Melanocyte of skin (primary cell): ENCODE data around the gene TTBK1. TPM values are rescaled to one million over a fixed set of nuclear protein-coding genes. Genes with fewer than 3 reads are reported as not detected.

Experiments used
- small RNA-seq, 2 donors: library from RNA; depleted of rRNA; stranded (forward); fragments of <200 nt; gene quantifications; one replicate each; pipeline ENCODE3, GENCODE V24; 2012
- total RNA-seq, 2 donors: library from RNA; depleted of rRNA; stranded (reverse); fragments of >200 nt; gene quantifications; 2 replicates each; pipeline ENCODE4 v1.2.3, GENCODE V29; 2012

The TTBK1 gene
- total RNA-seq, result under 1 TPM in 1 of 2 donors, not detected in 1; under 0.01 TPM

DNA sequence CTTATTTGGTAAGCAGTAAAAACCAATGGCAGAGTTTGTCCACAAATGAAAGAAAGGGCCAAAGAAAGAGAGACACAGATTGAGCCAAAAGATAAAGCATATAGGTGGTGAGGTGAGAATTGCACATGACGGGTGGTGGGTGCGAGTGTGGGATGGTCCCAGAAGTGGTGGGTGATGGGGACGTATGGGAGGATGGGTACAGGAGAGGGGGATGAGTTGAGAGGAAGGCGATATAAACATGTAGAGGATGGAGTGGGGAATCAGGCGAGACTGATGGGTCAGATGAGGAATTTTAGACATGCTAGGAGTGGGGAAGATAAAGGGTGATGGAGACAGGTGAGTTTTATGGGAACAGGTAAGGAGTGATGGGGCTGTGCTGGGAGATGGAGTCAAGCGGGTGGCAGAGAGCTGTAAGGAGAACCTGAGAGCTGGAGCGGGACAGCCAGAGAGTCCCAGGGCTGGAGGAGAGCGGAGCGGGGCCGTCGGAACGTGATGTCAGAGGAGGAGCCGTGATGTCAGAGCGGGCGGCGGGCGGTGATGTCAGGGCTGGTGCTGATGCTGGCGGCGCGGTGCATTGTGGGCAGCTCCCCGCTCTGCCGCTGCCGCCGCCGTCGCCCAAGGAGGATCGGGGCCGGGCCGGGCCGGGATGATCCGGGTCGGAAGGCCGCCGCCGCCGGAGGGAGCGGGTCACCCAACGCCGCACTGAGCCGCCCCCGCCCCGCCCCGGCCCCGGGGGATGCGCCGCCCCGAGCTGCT lies at the start of gene TTBK1:
Gene TTBK1 (plus strand): TSS at position 574 of the 756 bp plus-strand sequence. CDS start 3,180 bp downstream, outside the sequence.

GRCh38 chr6:43228951-43229802 lies 14.1 kb upstream of the TTBK1 start, which contains the start of gene DNPH1:
TSS of gene DNPH1 (minus strand) at chr6:43229481. CDS start at chr6:43229456, 25 bp downstream.

DNA sequence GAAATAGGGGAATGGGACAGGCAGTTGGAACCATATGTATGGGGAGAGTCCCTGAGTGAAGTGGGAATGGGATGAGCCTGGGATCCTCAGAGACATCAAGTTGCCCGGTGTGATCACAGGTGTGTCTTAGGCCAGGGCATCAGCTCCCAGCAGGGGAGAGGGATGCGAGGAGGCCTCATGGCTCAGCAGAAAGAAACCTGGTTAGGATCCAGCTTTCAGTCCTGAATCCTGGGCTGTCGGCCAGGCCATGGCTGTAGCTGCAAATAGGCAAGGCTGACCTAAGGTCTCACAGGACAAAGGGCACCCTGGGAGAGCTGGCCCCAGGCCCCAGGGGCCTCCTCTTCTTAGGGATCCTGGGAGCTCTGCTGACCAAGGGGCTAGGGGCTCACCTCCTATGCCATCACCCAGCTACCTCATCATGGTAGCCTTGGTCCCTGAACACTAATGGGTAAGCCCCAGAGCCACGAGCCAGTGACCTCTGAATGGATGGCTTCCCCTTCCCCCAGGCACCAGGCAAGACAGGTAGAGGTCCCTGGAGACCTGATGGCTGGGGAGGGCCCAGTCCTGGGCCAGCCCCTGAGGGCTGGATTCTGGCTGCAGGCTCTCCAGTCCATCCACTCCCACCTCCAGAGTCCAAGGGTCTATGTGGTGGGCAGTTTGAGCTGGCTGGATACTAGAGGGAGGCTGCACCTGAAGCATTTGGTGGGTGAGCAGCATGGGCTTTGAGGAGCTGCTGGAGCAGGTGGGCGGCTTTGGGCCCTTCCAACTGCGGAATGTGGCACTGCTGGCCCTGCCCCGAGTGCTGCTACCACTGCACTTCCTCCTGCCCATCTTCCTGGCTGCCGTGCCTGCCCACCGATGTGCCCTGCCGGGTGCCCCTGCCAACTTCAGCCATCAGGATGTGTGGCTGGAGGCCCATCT lies 54.6 kb downstream of the TTBK1 start, which contains the start of gene SLC22A7:
Gene SLC22A7 (plus strand): TSS at position 617 of the 921 bp plus-strand sequence. CDS start 99 bp downstream, at position 716.

DNA sequence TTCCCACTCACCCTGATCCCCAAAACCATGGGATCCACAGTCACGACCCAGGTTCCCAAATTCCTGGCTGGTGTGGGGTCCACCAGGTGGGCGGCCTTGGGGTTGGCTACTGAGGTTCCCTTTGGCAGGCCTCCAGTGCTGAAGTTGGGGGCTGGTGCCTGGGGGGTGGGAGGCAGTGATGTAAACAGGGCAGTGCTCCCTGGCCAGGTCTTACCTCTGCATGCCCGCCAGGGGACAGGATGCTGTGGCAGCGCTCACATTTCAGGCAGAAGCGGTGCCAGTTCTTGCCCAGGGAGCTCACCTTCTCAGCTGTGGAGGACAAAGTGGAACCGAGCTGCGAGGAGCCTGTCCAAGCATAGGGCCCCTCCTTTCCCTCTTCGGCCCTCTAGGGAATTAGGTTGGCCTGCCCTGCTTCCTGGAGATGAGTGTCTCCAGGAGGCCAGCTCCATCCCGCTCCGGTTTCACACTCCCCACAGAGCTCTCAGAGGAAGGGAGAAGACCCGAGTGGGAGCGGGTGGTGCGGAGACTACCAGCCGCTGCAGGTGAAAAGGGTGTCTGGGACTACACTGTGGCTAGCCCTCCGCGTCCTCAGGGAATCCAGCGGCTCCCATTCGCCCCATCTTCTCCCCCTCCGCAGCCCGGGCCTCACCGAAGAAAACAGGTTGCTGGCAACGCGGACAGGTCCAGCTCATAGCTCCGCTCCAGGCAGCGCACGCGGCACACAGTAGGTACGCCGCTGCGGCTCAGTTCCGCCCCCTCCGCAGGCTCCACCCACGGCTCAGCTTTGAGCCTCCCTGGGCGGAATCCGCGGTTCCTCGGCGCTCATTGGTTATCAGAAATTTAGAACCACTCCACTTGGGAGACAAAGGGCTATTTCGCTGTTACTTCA lies 65.1 kb downstream of the TTBK1 start, which contains the start of gene CRIP3:
Gene CRIP3 (minus strand): TSS at position 726 of the 889 bp plus-strand sequence. CDS start 34 bp downstream, at position 692.

Small RNA genes lying within 50 kb of the gene (small RNA-seq; reads per million reads assigned to genes)
- 0 reads per million in 2 donors for gene RPL12P47

Other genes with a start within 250 kb of the TTBK1 start
- gene MEA1, start 229.5 kb upstream of the TTBK1 start, total RNA-seq, result 10 to 100 TPM; 40.6 to 63.6 TPM
- gene KLHDC3, start 229.2 kb upstream of the TTBK1 start, total RNA-seq, result 10 to 100 TPM; 84.7 to 90.9 TPM
- gene RRP36, start 221.9 kb upstream of the TTBK1 start, total RNA-seq, result 100 to 1,000 TPM in 1 of 2 donors, 10 to 100 TPM in 1; 84.0 to 123 TPM
- 10 to 100 TPM; 16.7 to 17.6 TPM for gene CUL7, start 189.6 kb upstream of the TTBK1 start, total RNA-seq
- gene MRPL2, start 184.0 kb upstream of the TTBK1 start, total RNA-seq, result 10 to 100 TPM; 19.6 to 38.6 TPM
- 10 to 100 TPM in 1 of 2 donors, 1 to 10 TPM in 1; 8.7 to 14.1 TPM for gene KLC4, start 183.8 kb upstream of the TTBK1 start, total RNA-seq
- gene PTK7, start 167.2 kb upstream of the TTBK1 start, total RNA-seq, result 10 to 100 TPM; 19.3 to 36.6 TPM
- 10 to 100 TPM; 15.8 to 22.6 TPM for gene SRF, start 72.2 kb upstream of the TTBK1 start, total RNA-seq
- 10 to 100 TPM; 26.0 to 31.0 TPM for gene CUL9, start 61.3 kb upstream of the TTBK1 start, total RNA-seq
- 10 to 100 TPM; 43.6 to 71.9 TPM for gene DNPH1, start 14.0 kb upstream of the TTBK1 start, total RNA-seq
- not detected for gene SLC22A7, start 54.8 kb downstream of the TTBK1 start, total RNA-seq
- gene CRIP3, start 65.3 kb downstream of the TTBK1 start, total RNA-seq, result not detected
- 10 to 100 TPM in 1 of 2 donors, 1 to 10 TPM in 1; 9.0 to 14.1 TPM for gene ZNF318, start 126.2 kb downstream of the TTBK1 start, total RNA-seq
- 10 to 100 TPM; 25.8 to 32.6 TPM for gene ABCC10, start 184.1 kb downstream of the TTBK1 start, total RNA-seq
- gene DLK2, start 212.1 kb downstream of the TTBK1 start, total RNA-seq, result not detected
- 10 to 100 TPM; 10.7 to 13.3 TPM for gene TJAP1, start 234.1 kb downstream of the TTBK1 start, total RNA-seq